Stimulated activated CD8-positive, alpha-beta memory T cell treated with anti-CD3 and anti-CD28 coated beads, Interleukin-7, amount 100 ng/mL, for 48 hours (primary cell): ENCODE measurements around the gene TGFBRAP1.
A peak's percentile ranks its signal among the peaks of the same experiment; 100 is the strongest.

Experiments
- DNase-seq, 2 donors: peaks; one replicate each; pipeline ENCODE4 v3.0.0-alpha.2; 2020; ENCODE audit warnings: low read depth in 1 of 2; ENCODE audit errors: extremely low read depth in 1 of 2

The TGFBRAP1 gene

GRCh38 chr2:105244451-105244850 is 85.1 kb downstream of the TGFBRAP1 start:
- no peak for DNase-seq

GRCh38 chr2:105243961-105244360 is 85.6 kb downstream of the TGFBRAP1 start:
- no peak for DNase-seq

DNA sequence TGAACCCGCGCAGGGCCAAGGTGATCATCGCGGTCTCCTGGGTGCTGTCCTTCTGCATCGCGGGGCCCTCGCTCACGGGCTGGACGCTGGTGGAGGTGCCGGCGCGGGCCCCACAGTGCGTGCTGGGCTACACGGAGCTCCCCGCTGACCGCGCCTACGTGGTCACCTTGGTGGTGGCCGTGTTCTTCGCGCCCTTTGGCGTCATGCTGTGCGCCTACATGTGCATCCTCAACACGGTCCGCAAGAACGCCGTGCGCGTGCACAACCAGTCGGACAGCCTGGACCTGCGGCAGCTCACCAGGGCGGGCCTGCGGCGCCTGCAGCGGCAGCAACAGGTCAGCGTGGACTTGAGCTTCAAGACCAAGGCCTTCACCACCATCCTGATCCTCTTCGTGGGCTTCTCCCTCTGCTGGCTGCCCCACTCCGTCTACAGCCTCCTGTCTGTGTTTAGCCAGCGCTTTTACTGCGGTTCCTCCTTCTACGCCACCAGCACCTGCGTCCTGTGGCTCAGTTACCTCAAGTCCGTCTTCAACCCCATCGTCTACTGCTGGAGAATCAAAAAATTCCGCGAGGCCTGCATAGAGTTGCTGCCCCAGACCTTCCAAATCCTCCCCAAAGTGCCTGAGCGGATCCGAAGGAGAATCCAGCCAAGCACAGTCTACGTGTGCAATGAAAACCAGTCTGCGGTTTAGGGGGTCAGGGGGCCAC is 87.1 kb downstream of the TGFBRAP1 start:
- no peak for DNase-seq

DNA sequence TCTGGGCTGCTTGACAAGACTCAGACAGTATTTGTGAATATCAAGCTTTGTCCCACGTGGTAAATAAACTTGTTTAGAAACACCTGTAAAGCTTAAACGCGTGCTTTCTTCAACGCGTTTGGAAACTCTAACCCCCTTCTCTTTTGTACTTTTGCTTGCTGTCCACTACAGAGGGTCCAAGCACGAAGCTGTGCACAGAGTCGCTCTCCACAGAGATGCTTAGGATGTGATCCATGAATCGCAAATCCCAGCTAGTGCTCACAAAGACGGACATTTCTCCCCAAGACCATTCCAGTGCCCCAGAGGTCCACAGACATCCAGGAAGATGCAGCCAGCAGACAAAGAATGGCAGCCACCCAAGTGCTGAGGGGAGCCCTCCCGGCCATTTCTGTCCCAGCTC is 88.1 kb downstream of the TGFBRAP1 start, which contains the start of gene GPR45:
Gene GPR45 (plus strand): TSS at position 301 of the 400 bp plus-strand sequence. CDS start 116 bp downstream, outside the sequence.
- no peak for DNase-seq

- DNase-seq, result no peak
Measured at GRCh38 chr2:105239924-105240323, 89.6 kb downstream of the TGFBRAP1 start.

GRCh38 chr2:105238664-105239240 is 90.8 kb downstream of the TGFBRAP1 start:
- DNase-seq, result no peak

- DNase-seq, result no peak
Measured at GRCh38 chr2:105237045-105237765, 92.3 kb downstream of the TGFBRAP1 start.

DNA sequence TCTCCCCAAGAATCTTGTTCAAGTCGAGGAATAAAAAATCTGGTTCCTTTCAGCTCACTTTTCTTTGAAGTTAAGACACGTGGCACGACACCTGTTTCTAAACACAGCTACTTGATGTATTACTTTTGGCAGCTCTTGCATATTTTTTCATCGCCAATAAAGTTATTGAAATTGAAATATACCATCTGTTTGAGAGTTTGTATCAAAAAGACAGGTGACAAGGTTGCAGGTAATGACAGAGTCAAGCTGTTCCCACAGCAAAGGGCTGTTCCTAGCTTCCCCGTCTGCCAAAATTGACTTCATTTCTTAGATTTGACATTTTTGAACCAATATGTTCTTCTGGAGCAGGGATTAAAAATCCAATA is 93.5 kb downstream of the TGFBRAP1 start:
- no peak for DNase-seq

DNA sequence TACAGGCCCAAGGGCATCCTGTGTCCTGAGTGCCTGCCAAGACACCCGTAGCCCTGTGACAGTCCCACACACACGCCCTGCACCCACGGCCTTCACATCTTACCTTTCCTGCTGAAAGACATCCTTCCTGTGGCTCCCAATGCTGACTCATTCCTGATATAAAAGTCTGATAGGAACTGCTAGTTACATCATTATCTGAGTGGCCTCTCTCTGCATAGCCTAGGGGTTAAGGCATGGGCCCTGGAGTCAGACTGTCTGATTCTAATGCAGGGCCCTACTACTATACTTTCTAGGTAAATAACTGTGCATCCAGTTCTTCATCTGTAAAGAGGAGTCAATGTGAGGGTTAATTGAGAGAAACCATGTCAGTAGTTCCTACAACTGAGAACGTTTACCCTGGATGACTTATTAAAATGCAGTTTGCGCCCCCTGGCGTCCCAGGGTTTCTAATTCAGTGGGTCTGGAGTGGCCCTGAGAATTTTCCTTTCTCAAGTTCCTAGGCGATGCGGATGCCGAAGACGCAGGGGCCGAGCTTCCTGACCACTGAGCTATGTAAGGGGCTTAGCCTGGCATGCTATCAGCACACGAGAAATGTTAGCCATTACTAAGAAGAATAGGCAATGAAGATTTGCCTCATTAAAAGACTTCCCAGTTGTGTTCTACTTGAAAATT is 94.0 kb downstream of the TGFBRAP1 start:
- peak; percentile 21 to 47 for DNase-seq

DNA sequence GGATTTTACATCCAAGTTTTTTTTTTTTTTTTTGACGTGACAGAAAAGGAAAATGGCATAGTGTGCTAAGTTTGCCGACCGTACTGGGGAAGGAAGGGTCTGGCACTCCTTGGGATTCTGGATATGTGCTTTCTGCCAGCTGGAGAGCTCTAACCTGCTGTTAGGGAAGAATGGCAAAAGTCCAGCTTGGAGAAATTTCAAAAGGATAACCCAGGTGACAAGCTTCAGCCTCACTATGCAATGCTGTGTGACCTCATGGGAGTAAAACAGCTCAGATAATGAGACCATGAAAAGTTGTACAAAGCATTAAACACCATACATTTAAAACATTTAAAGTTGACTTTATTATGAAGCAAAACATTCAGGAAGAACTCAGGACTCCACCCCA is 98.3 kb downstream of the TGFBRAP1 start:
- no peak for DNase-seq

DNA sequence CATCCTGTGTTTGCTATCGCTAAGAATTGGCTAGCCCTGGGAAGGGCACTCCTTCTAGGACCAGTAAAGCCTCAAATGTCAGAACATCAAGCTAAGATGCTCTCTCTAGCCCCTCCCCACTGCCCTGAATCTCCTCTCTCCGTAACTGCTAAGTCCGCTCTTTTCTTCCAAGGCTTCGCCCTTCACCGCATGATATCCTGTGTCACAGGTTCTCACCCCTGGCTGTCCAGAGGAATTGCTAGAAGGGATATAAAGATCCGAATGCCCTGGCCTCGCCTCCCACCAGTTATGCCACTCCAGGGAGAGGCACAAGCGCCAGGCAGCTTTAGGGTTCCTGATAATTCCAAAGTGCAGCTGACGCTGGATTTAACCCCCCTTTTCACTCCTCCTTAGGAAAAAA is 105.1 kb downstream of the TGFBRAP1 start:
- no peak for DNase-seq

- no peak for DNase-seq
Measured at GRCh38 chr2:105220604-105221003, 108.9 kb downstream of the TGFBRAP1 start.

- DNase-seq, result no peak
Measured at GRCh38 chr2:105215586-105216192, 113.8 kb downstream of the TGFBRAP1 start.
